GM12874 (cell line): ENCODE measurements around the gene PUSL1.

Experiments
- CTCF ChIP-seq: IDR thresholded peaks from 2 replicates; pipeline ENCODE4 v1.5.1; 2011; ENCODE audit warnings: low read depth, mild to moderate bottlenecking, control low read depth, low read length, moderate library complexity; ENCODE audit not compliant: insufficient read depth

The PUSL1 gene

GRCh38 chr1:1314237-1314586 is 5.8 kb downstream of the PUSL1 start:
- no peak for TF ChIP-seq CTCF

GRCh38 chr1:1314678-1315335 is 6.4 kb downstream of the PUSL1 start:
- no peak for TF ChIP-seq CTCF

- TF ChIP-seq CTCF = no peak
Measured at GRCh38 chr1:1315435-1315954, 7.1 kb downstream of the PUSL1 start.

GRCh38 chr1:1317420-1317819 is 9.0 kb downstream of the PUSL1 start:
- TF ChIP-seq CTCF = no peak

GRCh38 chr1:1318131-1318652 is 9.8 kb downstream of the PUSL1 start:
- TF ChIP-seq CTCF = no peak

- TF ChIP-seq CTCF = no peak
Measured at GRCh38 chr1:1318777-1319645, 10.6 kb downstream of the PUSL1 start.

- TF ChIP-seq CTCF = no peak
Measured at GRCh38 chr1:1319646-1319941, 11.2 kb downstream of the PUSL1 start.
